Panc1 (cell line): ENCODE results near the gene TCEAL1. TPM values are rescaled to one million over a fixed set of nuclear protein-coding genes. Genes with fewer than 3 reads are reported as not detected.

ENCODE experiments used
- ATAC-seq: fragments of 200-7000 bp; cut with Tn5 transposase; 2 replicates; pipeline ENCODE4 v1.9.1; 2020; ENCODE audit warnings: mild to moderate bottlenecking, moderate library complexity
- BruUV-seq: library from RNA; stranded (reverse); fragments of 400-500 nt; replicated peaks from 2 replicates; lab custom pipeline; 2021; lab: Mats Ljungman, UMichigan
- CTCF ChIA-PET: fragments of 300-600 bp; sonication (Branson Sonifier 250); formaldehyde crosslinking; loops from one replicate; lab custom pipeline; 2022; ENCODE audit warnings: antibody characterized with exemption; lab: Charles Lee
- POLR2A ChIA-PET: fragments of 300-600 bp; sonication (Branson Sonifier 250); formaldehyde crosslinking; loops from one replicate; lab custom pipeline; 2022; ENCODE audit warnings: antibody characterized with exemption; lab: Charles Lee
- DNase-seq: peaks from one replicate; pipeline ENCODE4 v3.0.0-alpha.2; 2010; ENCODE audit warnings: low read depth, low spot score
- H3K27ac ChIP-seq: 2 replicates; pipeline ENCODE4 v1.5.1; 2011; ENCODE audit warnings: mild to moderate bottlenecking, low read length, inconsistent platforms
- H3K27me3 ChIP-seq: fragments of 200-500 bp; sonication (Bioruptor generic); 2 replicates; pipeline ENCODE4 v1.6.0; 2014; ENCODE audit warnings: low read length, inconsistent platforms; ENCODE audit not compliant: control insufficient read depth, insufficient read depth
- H3K36me3 ChIP-seq: fragments of 200-500 bp; sonication (Bioruptor generic); 2 replicates; pipeline ENCODE4 v1.5.1; 2014; ENCODE audit warnings: inconsistent platforms, mild to moderate bottlenecking, low read length, moderate library complexity; ENCODE audit not compliant: control insufficient read depth, insufficient read depth
- H3K4me1 ChIP-seq: 2 replicates; pipeline ENCODE4 v1.5.1; 2011; ENCODE audit warnings: inconsistent platforms, mild to moderate bottlenecking, low read length, moderate library complexity; ENCODE audit not compliant: control insufficient read depth, insufficient read depth
- H3K4me3 ChIP-seq, 2 experiments: 2 replicates each; pipeline ENCODE4 v1.5.1; 2011 to 2012; ENCODE audit warnings: low read depth in 2 of 2, low read length in 2 of 2, mild to moderate bottlenecking in 2 of 2, inconsistent platforms in 1 of 2, moderate library complexity in 1 of 2
- H3K9me3 ChIP-seq: fragments of 200-500 bp; sonication (Bioruptor generic); 2 replicates; pipeline ENCODE4 v1.5.1; 2014; ENCODE audit warnings: low read depth, mild to moderate bottlenecking, inconsistent platforms, low read length, moderate library complexity; ENCODE audit not compliant: control insufficient read depth, insufficient read depth
- CTCF ChIP-seq: fragments of 450-650 bp; IDR thresholded peaks from 2 replicates; pipeline ENCODE4 v1.5.1; 2017; ENCODE audit warnings: mild to moderate bottlenecking
- POLR2AphosphoS5 ChIP-seq: IDR thresholded peaks from 2 replicates; pipeline ENCODE4 v1.6.1; 2012; ENCODE audit warnings: mild to moderate bottlenecking, low read depth, low read length, moderate library complexity
- REST ChIP-seq, 2 experiments: IDR thresholded peaks; 2 replicates each; pipeline ENCODE4 v1.6.1; 2011 to 2012; ENCODE audit warnings: low read depth in 2 of 2, control low read depth in 1 of 2, low read length in 1 of 2, mild to moderate bottlenecking in 1 of 2, moderate library complexity in 1 of 2; ENCODE audit not compliant: insufficient read depth in 1 of 2
- SIN3A ChIP-seq: IDR thresholded peaks from 2 replicates; pipeline ENCODE4 v1.6.1; 2012; ENCODE audit warnings: low read depth, mild to moderate bottlenecking, low read length, moderate library complexity, borderline replicate concordance; ENCODE audit not compliant: insufficient read depth
- TCF7L2 ChIP-seq: IDR thresholded peaks from 2 replicates; pipeline ENCODE4 v1.6.1; 2011; ENCODE audit warnings: mild to moderate bottlenecking, low read depth, low read length, inconsistent platforms
- in situ Hi-C: cut with HindIII; loops from 2 replicates; pipeline ENCODE4 v1.10.0; 2016; ENCODE audit warnings: low sequenced_read_pairs, low pct_unique_long_range_greater_than_20kb
- intact Hi-C: fragments of 100-400 bp; cut with micrococcal nuclease; formaldehyde crosslinking; loops from one replicate; pipeline ENCODE4 v1.10.0; 2022; ENCODE audit not compliant: unreplicated experiment
- total RNA-seq: library from RNA; stranded (reverse); gene quantifications from one replicate; pipeline ENCODE4 v1.2.1, GENCODE V29; 2021; ENCODE audit not compliant: unreplicated experiment

The TCEAL1 gene
- total RNA-seq, 1 experiment from 2014 or later = 31.7 TPM

GRCh38 chrX:103616676-103617186 is 12.0 kb upstream of the TCEAL1 start:
- Histone ChIP-seq H3K27me3 (no peaks in the 10 kb centered on the region), H3K4me3 (no peak overlapping the region), H3K4me1 (no peaks in the 10 kb centered on the region; the same call in 1 of the 2 replicates), H3K9me3 (no peaks in the 10 kb centered on the region), H3K27ac (no peak overlapping the region), H3K36me3 (no peaks in the 10 kb centered on the region)
- in situ Hi-C loops = no loop called here
- ChIA-PET POLR2A (no interaction called here), CTCF (no interaction called here)
- no TSS peak for BruUV-seq
- DNase-seq (no peak), ATAC-seq (no peak)
- no peak for TF ChIP-seq CTCF
- TF ChIP-seq TCF7L2 = no peak
- no peak for TF ChIP-seq REST (IDR thresholded peaks at IDR 0.05; ENCODE audit: insufficient read depth in 1 of 2, low read depth in 2 of 2, low read length in 1 of 2)
- no peak for TF ChIP-seq POLR2AphosphoS5
- TF ChIP-seq SIN3A = no peak
- intact Hi-C loops = no loop called here

GRCh38 chrX:103624111-103624510 is 4.7 kb upstream of the TCEAL1 start:
- ATAC-seq (peak; percentile 10; the same call in 1 of the 2 replicates), DNase-seq (no peak)
- Histone ChIP-seq H3K4me1 (peaks cover 11% of the 10 kb centered on the region; the same call in 1 of the 2 replicates), H3K36me3 (no peaks in the 10 kb centered on the region), H3K27ac (peak overlapping the region; percentile 58), H3K9me3 (no peaks in the 10 kb centered on the region), H3K27me3 (no peaks in the 10 kb centered on the region), H3K4me3 (no peak overlapping the region)
- in situ Hi-C loops (no loop called here), intact Hi-C loops (no loop called here)
- no TSS peak for BruUV-seq
- ChIA-PET POLR2A (interaction anchor here (0.6 kb wide), 1 partner anchor 136 kb away, joined by 6 read pairs; no protein-coding TSS in a partner anchor), CTCF (no interaction called here)
- no peak for TF ChIP-seq REST (IDR thresholded peaks at IDR 0.05; ENCODE audit: insufficient read depth in 1 of 2, low read depth in 2 of 2, low read length in 1 of 2)
- TF ChIP-seq TCF7L2 = no peak
- no peak for TF ChIP-seq SIN3A
- no peak for TF ChIP-seq CTCF
- no peak for TF ChIP-seq POLR2AphosphoS5
